ENCODE measurements around the gene TERT.
"Not testable (repeated sequence)": the region's sequence is repeated elsewhere in the genome, so short reads cannot be mapped to it uniquely, and the experiment has no call there.

Gene TERT

GRCh38 chr5:1277781-1278180, 17.1 kb downstream of the TERT start:
- no peak for DNase-seq

GRCh38 chr5:1277331-1277730, 17.5 kb downstream of the TERT start:
- no peak for DNase-seq

GRCh38 chr5:1276930-1277329, 17.9 kb downstream of the TERT start:
- DNase-seq, result no peak

- not testable (repeated sequence) for DNase-seq
These were observed 19.2 kb downstream of the TERT start for GRCh38 chr5:1275397-1276391.

- no peak for DNase-seq
These were observed 20.4 kb downstream of the TERT start for GRCh38 chr5:1274471-1274870.

- DNase-seq, result no peak
These were observed 21.1 kb downstream of the TERT start for GRCh38 chr5:1273745-1274144.

- no peak for DNase-seq
These were observed 22.7 kb downstream of the TERT start for GRCh38 chr5:1272201-1272600.

GRCh38 chr5:1270933-1271914, 23.6 kb downstream of the TERT start:
- no peak for DNase-seq

GRCh38 chr5:1270426-1270825, 24.4 kb downstream of the TERT start:
- no peak for DNase-seq

- no peak for DNase-seq
These were observed 26.2 kb downstream of the TERT start for GRCh38 chr5:1268666-1269065.

GRCh38 chr5:1268056-1268455, 26.8 kb downstream of the TERT start:
- DNase-seq, result no peak

- not testable (repeated sequence) for DNase-seq
These were observed 27.4 kb downstream of the TERT start for GRCh38 chr5:1267464-1267863.

- no peak for DNase-seq
These were observed 28.1 kb downstream of the TERT start for GRCh38 chr5:1266791-1267190.

- no peak for DNase-seq
These were observed 29.1 kb downstream of the TERT start for GRCh38 chr5:1265461-1266455.

- no peak for DNase-seq
These were observed 29.8 kb downstream of the TERT start for GRCh38 chr5:1265026-1265425.

- no peak for DNase-seq
These were observed 30.7 kb downstream of the TERT start for GRCh38 chr5:1264211-1264610.

- DNase-seq, result no peak
These were observed 32.5 kb downstream of the TERT start for GRCh38 chr5:1262381-1262780.

- no peak for DNase-seq
These were observed 33.2 kb downstream of the TERT start for GRCh38 chr5:1261643-1262042.

- DNase-seq, result no peak
These were observed 34.9 kb downstream of the TERT start for GRCh38 chr5:1259806-1260480.

GRCh38 chr5:1257841-1258240, 37.0 kb downstream of the TERT start:
- no peak for DNase-seq

- DNase-seq, result no peak
These were observed 37.5 kb downstream of the TERT start for GRCh38 chr5:1257363-1257762.

- no peak for DNase-seq
These were observed 38.1 kb downstream of the TERT start for GRCh38 chr5:1256776-1257175.

All from activated CD4-positive, CD25-positive, alpha-beta regulatory T cell treated with anti-CD3 and anti-CD28 coated beads, Interleukin-2, amount 50 U/mL, for 72 hours (primary cell).